ENCODE measurements around the gene TECPR1.

The TECPR1 gene

DNA sequence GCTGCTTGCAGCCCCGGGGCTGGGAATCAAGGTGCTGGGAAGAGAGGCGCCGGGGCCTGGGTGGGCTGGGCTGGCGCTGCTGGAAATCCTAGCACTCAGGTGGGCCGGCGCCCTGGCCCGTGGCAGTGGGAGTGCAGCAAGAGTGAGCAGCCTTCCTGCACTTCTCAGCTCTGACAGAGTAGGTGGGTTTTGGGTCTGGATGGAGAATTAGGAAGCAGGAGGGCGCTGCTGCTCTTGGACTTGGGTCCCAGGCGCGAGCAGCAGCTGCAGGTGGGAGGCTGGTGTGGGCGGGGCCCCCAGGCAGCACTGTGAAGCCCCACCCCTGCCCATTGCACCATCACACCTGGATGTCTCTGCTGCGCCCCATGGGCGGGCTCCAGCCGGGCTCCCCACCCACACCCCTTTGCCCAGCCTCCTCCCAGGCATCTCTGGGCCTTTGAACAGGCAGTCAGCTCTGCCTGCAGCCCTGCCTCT lies 35.5 kb upstream of the TECPR1 start:
- H3K9me3 ChIP-seq (ENCODE audit: low read length), result no peaks in the 10 kb centered on the region
- H3K9me2 ChIP-seq (ENCODE audit: low read depth, low read length), result no peaks in the 10 kb centered on the region
- H3K4me1 ChIP-seq (ENCODE audit: insufficient read depth, low read length, severe bottlenecking), result peaks cover 5% of the 10 kb centered on the region
- H4K20me1 ChIP-seq (ENCODE audit: insufficient read depth, low read length), result no peaks in the 10 kb centered on the region
- H3K4me2 ChIP-seq (ENCODE audit: low read length), result no peak overlapping the region
- TF ChIP-seq EZH2 (IDR thresholded peaks at IDR 0.05; ENCODE audit: borderline replicate concordance, low read length), result no peak
- TF ChIP-seq, protein P1, sequence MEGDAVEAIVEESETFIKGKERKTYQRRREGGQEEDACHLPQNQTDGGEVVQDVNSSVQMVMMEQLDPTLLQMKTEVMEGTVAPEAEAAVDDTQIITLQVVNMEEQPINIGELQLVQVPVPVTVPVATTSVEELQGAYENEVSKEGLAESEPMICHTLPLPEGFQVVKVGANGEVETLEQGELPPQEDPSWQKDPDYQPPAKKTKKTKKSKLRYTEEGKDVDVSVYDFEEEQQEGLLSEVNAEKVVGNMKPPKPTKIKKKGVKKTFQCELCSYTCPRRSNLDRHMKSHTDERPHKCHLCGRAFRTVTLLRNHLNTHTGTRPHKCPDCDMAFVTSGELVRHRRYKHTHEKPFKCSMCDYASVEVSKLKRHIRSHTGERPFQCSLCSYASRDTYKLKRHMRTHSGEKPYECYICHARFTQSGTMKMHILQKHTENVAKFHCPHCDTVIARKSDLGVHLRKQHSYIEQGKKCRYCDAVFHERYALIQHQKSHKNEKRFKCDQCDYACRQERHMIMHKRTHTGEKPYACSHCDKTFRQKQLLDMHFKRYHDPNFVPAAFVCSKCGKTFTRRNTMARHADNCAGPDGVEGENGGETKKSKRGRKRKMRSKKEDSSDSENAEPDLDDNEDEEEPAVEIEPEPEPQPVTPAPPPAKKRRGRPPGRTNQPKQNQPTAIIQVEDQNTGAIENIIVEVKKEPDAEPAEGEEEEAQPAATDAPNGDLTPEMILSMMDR (IDR thresholded peaks at IDR 0.05; ENCODE audit: low read length), result no peak
- H3K27me3 ChIP-seq (ENCODE audit: insufficient read depth, low read length), result no peaks in the 10 kb centered on the region
- no peak overlapping the region for H3K4me3 ChIP-seq (ENCODE audit: low read depth, low read length, poor library complexity, severe bottlenecking)
- no peak overlapping the region for H2AFZ ChIP-seq (ENCODE audit: low read length)
- H3K36me3 ChIP-seq (ENCODE audit: insufficient read depth, low read length), result peaks cover 6% of the 10 kb centered on the region; the same call in 1 of the 2 replicates
- H3K9ac ChIP-seq (ENCODE audit: low read length), result no peak overlapping the region
- no peaks in the 10 kb centered on the region for H3F3A ChIP-seq (ENCODE audit: insufficient read depth, low read length)
- H3K79me2 ChIP-seq (ENCODE audit: insufficient read depth, low read length), result no peaks in the 10 kb centered on the region
- no peak overlapping the region for H3K27ac ChIP-seq (ENCODE audit: low read depth, low read length, poor library complexity, severe bottlenecking)

DNA sequence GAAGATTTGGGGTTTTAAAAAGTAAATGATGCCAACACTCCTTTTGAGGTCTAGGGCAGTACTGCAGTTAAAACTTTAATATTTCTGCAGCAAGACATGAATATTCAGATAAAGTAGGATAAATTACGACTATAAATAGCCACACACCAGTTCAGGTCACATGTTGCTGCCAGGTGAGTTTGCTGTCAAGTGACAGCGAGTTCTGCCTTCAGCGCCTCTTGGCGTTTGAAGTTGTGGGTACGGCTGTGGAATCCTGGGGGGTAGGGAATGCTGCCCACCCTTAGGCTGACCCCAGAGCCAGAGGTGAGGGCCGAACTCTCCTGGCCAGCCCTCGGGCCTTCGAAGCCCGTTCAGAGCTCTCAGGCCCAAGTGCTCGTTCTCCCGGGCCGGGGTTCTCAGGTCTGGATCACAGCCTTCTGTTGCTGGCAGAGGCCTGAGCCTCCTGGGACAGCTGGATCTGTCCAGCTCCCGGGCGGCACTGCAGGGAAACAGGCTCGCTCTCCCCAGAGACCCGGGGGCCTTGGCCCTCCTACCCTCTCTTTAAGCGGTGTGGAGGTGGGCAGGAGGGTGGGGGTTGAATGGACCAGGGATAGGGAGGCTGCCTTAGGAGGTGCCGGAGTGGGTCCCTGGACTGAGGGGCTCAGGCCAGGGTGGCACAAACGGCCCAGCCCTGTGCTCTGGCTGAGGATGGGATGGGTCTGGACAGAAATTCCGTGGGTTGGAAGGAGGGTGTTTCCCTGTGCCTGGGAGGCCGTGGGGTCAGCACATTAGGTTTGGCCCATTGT lies 34.9 kb upstream of the TECPR1 start:
- TF ChIP-seq EZH2 (IDR thresholded peaks at IDR 0.05; ENCODE audit: borderline replicate concordance, low read length), result no peak
- TF ChIP-seq, protein P1 (IDR thresholded peaks at IDR 0.05; ENCODE audit: low read length), result no peak
- Histone ChIP-seq H3K4me3 (ENCODE audit: low read depth, low read length, poor library complexity, severe bottlenecking) (no peak overlapping the region), H3K79me2 (ENCODE audit: insufficient read depth, low read length) (no peaks in the 10 kb centered on the region), H3K27ac (ENCODE audit: low read depth, low read length, poor library complexity, severe bottlenecking) (no peak overlapping the region), H3K4me1 (ENCODE audit: insufficient read depth, low read length, severe bottlenecking) (peaks cover 11% of the 10 kb centered on the region), H3K36me3 (ENCODE audit: insufficient read depth, low read length) (peaks cover 6% of the 10 kb centered on the region; the same call in 1 of the 2 replicates), H3K9ac (ENCODE audit: low read length) (no peak overlapping the region), H3F3A (ENCODE audit: insufficient read depth, low read length) (no peaks in the 10 kb centered on the region), H3K9me3 (ENCODE audit: low read length) (no peaks in the 10 kb centered on the region), H2AFZ (ENCODE audit: low read length) (no peak overlapping the region), H3K27me3 (ENCODE audit: insufficient read depth, low read length) (no peaks in the 10 kb centered on the region), H4K20me1 (ENCODE audit: insufficient read depth, low read length) (no peaks in the 10 kb centered on the region), H3K9me2 (ENCODE audit: low read depth, low read length) (no peaks in the 10 kb centered on the region), H3K4me2 (ENCODE audit: low read length) (no peak overlapping the region)

DNA sequence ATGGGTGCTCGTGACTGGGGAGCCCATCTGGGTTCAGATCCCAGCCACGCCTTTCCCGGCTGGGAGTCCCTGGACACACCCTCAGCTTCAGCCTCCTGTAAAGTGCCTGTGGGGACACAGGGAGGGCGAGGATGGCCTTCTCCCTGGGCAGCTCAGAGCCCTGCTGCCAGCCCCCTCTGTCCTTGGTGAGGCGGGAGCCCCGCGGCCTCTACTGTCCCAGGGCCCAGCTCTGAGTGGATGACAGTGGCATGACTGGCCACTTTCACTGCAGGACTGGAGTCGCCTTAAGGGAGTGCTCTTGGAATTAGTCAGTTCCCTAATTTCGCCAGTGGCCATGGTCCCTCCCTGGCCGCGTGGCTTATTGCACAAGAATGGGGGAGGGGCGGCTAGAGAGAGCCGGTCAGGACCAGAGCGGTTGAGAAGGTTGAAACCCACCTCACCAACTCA lies 34.1 kb upstream of the TECPR1 start:
- Histone ChIP-seq H4K20me1 (ENCODE audit: insufficient read depth, low read length) (no peaks in the 10 kb centered on the region), H3K9ac (ENCODE audit: low read length) (no peak overlapping the region), H3K9me2 (ENCODE audit: low read depth, low read length) (no peaks in the 10 kb centered on the region), H3K9me3 (ENCODE audit: low read length) (no peaks in the 10 kb centered on the region), H3K4me1 (ENCODE audit: insufficient read depth, low read length, severe bottlenecking) (peaks cover 11% of the 10 kb centered on the region), H3K27ac (ENCODE audit: low read depth, low read length, poor library complexity, severe bottlenecking) (no peak overlapping the region), H3F3A (ENCODE audit: insufficient read depth, low read length) (no peaks in the 10 kb centered on the region), H3K4me3 (ENCODE audit: low read depth, low read length, poor library complexity, severe bottlenecking) (no peak overlapping the region), H3K4me2 (ENCODE audit: low read length) (no peak overlapping the region), H3K36me3 (ENCODE audit: insufficient read depth, low read length) (peaks cover 6% of the 10 kb centered on the region; the same call in 1 of the 2 replicates), H3K27me3 (ENCODE audit: insufficient read depth, low read length) (no peaks in the 10 kb centered on the region), H2AFZ (ENCODE audit: low read length) (no peak overlapping the region), H3K79me2 (ENCODE audit: insufficient read depth, low read length) (no peaks in the 10 kb centered on the region)
- TF ChIP-seq EZH2 (IDR thresholded peaks at IDR 0.05; ENCODE audit: borderline replicate concordance, low read length), result no peak
- TF ChIP-seq, protein P1 (IDR thresholded peaks at IDR 0.05; ENCODE audit: low read length), result no peak
